Measurements from ENCODE around the gene GFI1B. TPM values are rescaled to one million over a fixed set of nuclear protein-coding genes. Genes with fewer than 3 reads are reported as not detected.

Gene GFI1B
- total and polyA plus RNA-seq, 2 of the 13 experiments (the other 11 are each of a cell fraction or from before 2014, with no cell fraction given) = 0.15 to 0.51 TPM

DNA sequence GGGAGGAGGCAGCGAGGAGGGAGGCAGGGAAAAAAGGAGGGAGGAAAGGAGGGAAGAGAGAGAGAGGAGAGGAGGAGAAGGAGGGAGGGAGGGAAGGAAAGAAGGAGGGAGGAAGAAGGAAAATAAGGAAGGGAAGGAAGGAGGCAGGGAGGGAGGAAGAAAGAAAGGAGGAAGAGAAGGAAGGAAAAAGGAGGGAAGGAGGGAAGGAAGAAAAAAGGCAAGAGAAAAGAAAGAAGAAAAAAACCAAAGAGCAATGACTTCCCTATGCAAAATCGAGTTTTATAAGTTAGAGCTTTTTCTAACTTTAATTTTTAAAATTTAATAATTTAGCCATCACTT lies 413 bp upstream of the GFI1B start:
- Histone ChIP-seq H3K4me2 (ENCODE audit: low read depth, low read length) (peak overlapping the region; percentile 60), H3K79me2 (ENCODE audit: insufficient read depth, low read length) (no peaks in the 10 kb centered on the region), H3K4me1 (ENCODE audit: insufficient read depth, low read length) (peaks cover 42% of the 10 kb centered on the region), H3K9ac (ENCODE audit: insufficient read depth, low read depth, low read length) (no peak overlapping the region), H3K27ac (ENCODE audit: extremely low read length, insufficient read depth, low read length) (no peak overlapping the region), H2AFZ (ENCODE audit: low read length) (no peak overlapping the region), H3K4me3 (replicated peaks in 1 of 3; ENCODE audit: insufficient read depth in 1 of 3, low read depth in 2 of 3, low read length in 3 of 3) (peak overlapping the region in 1 of 3 experiments; percentile 42; a peak in 2 of 6 replicates), H4K20me1 (ENCODE audit: insufficient read depth, low read length) (no peaks in the 10 kb centered on the region), H3K36me3 (replicated peaks in 1 of 2; ENCODE audit: control insufficient read depth in 1 of 2, insufficient read depth in 2 of 2, low read length in 2 of 2) (no peaks in the 10 kb centered on the region), H3K27me3 (ENCODE audit: control insufficient read depth in 1 of 2, insufficient read depth in 2 of 2, low read length in 2 of 2) (peaks cover 0 to 14% of the 10 kb centered on the region in 2 experiments; a peak in 3 of 5 replicates), H3K9me3 (ENCODE audit: low read length) (no peaks in the 10 kb centered on the region)
- CTCF ChIA-PET (ENCODE audit: low intra/inter-chr PET ratio, low total read pairs) = interaction anchor here (4.5 kb wide), 1 partner anchor 45 kb away, joined by 50 read pairs; no protein-coding TSS in a partner anchor
- 2% methylated on average over 2 of the region's 2 CpGs for WGBS (ENCODE audit: low lambda C conversion rate)
- DNase-seq (ENCODE audit: low spot score) (no peak), ATAC-seq (no peak), FAIRE-seq (no peak)
- intact Hi-C loops (cut with micrococcal nuclease; ENCODE audit: unreplicated experiment) (loop anchor here (10.0 kb wide), 1 partner anchor 163 kb away; no protein-coding TSS in a partner anchor), in situ Hi-C loops (cut with HindIII; ENCODE audit: extremely low pct_ligation_motif_present, low pct_unique_long_range_greater_than_20kb) (no loop called here)
- TF ChIP-seq, protein P1, sequence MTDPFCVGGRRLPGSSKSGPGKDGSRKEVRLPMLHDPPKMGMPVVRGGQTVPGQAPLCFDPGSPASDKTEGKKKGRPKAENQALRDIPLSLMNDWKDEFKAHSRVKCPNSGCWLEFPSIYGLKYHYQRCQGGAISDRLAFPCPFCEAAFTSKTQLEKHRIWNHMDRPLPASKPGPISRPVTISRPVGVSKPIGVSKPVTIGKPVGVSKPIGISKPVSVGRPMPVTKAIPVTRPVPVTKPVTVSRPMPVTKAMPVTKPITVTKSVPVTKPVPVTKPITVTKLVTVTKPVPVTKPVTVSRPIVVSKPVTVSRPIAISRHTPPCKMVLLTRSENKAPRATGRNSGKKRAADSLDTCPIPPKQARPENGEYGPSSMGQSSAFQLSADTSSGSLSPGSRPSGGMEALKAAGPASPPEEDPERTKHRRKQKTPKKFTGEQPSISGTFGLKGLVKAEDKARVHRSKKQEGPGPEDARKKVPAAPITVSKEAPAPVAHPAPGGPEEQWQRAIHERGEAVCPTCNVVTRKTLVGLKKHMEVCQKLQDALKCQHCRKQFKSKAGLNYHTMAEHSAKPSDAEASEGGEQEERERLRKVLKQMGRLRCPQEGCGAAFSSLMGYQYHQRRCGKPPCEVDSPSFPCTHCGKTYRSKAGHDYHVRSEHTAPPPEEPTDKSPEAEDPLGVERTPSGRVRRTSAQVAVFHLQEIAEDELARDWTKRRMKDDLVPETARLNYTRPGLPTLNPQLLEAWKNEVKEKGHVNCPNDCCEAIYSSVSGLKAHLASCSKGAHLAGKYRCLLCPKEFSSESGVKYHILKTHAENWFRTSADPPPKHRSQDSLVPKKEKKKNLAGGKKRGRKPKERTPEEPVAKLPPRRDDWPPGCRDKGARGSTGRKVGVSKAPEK (CRISPR knock-in tag; IDR thresholded peaks at IDR 0.05; ENCODE audit: borderline replicate concordance) = peak; percentile 42; the same call in 1 of the 2 replicates
- TF ChIP-seq JUND (CRISPR knock-in tag; IDR thresholded peaks at IDR 0.05) (no peak), CBX2 (IDR thresholded peaks at IDR 0.05; ENCODE audit: low read depth, low read length) (no peak), CBX2 (CRISPR knock-in tag; IDR thresholded peaks at IDR 0.05; ENCODE audit: low read depth) (no peak), ZFY (CRISPR knock-in tag; IDR thresholded peaks at IDR 0.05) (no peak), ZNF484 (CRISPR knock-in tag; IDR thresholded peaks at IDR 0.05; ENCODE audit: borderline replicate concordance, low read depth) (no peak), PCBP2 (optimal IDR thresholded peaks at IDR 0.05; ENCODE audit: low read depth, low read length, poor library complexity, severe bottlenecking) (peak; percentile 71), HMG20B (CRISPR knock-in tag; conservative IDR thresholded peaks at IDR 0.05) (no peak), ZSCAN25 (CRISPR knock-in tag; IDR thresholded peaks at IDR 0.05) (no peak), ZNF354B (CRISPR knock-in tag; IDR thresholded peaks at IDR 0.05) (no peak), KMT2B (CRISPR knock-in tag; IDR thresholded peaks at IDR 0.05) (no peak)
- TF ChIP-seq, protein P2, sequence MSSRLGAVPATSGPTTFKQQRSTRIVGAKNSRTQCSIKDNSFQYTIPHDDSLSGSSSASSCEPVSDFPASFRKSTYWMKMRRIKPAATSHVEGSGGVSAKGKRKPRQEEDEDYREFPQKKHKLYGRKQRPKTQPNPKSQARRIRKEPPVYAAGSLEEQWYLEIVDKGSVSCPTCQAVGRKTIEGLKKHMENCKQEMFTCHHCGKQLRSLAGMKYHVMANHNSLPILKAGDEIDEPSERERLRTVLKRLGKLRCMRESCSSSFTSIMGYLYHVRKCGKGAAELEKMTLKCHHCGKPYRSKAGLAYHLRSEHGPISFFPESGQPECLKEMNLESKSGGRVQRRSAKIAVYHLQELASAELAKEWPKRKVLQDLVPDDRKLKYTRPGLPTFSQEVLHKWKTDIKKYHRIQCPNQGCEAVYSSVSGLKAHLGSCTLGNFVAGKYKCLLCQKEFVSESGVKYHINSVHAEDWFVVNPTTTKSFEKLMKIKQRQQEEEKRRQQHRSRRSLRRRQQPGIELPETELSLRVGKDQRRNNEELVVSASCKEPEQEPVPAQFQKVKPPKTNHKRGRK (CRISPR knock-in tag; IDR thresholded peaks at IDR 0.05) = peak; percentile 100
- TF ChIP-seq, protein P3, sequence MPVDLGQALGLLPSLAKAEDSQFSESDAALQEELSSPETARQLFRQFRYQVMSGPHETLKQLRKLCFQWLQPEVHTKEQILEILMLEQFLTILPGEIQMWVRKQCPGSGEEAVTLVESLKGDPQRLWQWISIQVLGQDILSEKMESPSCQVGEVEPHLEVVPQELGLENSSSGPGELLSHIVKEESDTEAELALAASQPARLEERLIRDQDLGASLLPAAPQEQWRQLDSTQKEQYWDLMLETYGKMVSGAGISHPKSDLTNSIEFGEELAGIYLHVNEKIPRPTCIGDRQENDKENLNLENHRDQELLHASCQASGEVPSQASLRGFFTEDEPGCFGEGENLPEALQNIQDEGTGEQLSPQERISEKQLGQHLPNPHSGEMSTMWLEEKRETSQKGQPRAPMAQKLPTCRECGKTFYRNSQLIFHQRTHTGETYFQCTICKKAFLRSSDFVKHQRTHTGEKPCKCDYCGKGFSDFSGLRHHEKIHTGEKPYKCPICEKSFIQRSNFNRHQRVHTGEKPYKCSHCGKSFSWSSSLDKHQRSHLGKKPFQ (CRISPR knock-in tag; IDR thresholded peaks at IDR 0.05; ENCODE audit: insufficient replicate concordance) = no peak
- POLR2A ChIA-PET = interaction anchor here (1.0 to 1.5 kb wide), 5 partner anchors 16 to 53 kb away, joined by 3 to 6 read pairs (median 4); partner anchors contain the start of gene GTF3C5
- no TSS peak for BruUV-seq (replicated peaks)

Measured in HepG2 (cell line).